HG02759 (cell line): Measurements from ENCODE around the gene HNF1B.
A peak's percentile ranks its signal among the peaks of the same experiment; 100 is the strongest.

Source experiments
- ATAC-seq: cut with Tn5 transposase; IDR thresholded peaks from one replicate; pipeline ENCODE4 v1.9.1; 2021; ENCODE audit warnings: mild to moderate bottlenecking, moderate library complexity; ENCODE audit not compliant: unreplicated experiment

Gene HNF1B

DNA sequence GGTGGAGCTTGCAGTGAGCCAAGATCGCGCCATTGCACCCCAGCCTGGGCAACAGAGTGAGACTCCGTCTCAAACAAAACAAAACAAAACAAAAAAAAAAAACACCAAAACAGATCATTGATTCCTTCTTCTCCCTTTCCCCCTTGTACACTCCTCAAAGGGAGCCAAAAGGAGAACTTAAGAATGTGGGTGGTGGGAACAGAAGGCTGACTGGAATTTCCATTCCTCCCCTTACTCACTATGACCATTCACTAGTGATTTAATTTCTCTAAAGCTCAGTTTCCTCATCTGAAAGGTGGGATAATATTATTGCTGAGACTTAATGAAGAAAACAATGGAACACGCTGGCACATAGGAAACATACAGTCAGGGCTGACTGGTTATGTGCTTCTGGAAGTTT, 17.1 kb upstream of the HNF1B start:
- no peak for ATAC-seq

DNA sequence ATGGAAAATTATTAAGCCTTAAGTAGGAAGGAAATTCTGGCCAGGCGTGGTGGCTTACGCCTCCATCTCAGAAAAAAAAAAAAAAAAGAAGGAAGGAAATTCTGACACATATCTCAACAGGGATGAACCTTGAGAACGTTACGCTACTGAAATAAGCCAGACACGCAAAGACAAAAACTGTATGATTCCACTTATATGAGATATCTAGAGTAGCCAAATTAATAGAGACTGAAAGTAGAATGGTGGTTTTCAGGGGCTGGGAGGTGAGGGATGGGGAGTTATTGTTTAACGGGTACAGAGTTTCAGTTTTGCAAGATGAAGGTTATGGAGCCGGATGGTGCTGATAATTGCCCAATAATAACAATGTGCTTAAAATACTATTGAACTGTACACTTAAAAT, 16.2 kb upstream of the HNF1B start:
- peak; percentile 65 for ATAC-seq

DNA sequence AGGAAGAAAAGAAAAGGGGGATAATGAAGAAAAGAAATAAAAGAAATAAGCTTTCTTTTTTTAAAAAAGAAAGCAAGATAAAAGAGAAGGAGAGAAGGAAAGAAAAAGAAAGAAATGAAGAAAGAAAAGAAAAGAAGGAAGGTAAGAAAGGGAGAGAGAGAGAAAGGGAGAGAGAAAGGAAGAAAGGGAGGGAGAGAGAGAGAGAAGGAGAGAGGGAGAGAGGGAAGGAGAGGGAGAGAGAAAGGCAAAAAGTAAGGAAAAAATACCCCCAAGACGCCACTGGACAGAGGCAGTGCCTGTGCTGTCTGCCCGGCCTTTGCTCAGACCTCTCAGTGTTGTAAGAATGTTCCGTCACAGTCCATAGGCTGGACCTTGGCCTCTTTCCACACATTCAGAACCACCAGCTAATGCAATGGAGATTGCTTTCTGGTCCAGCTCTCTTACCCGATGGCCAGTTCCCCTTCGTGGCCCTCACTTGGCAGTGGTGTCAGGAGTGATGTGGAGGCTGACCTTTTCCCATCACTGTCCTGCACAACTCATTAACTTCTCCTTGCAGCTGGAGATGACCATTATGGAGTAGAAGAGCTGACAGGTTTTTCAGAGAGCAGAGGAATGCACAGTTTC, 14.3 kb upstream of the HNF1B start:
- no peak for ATAC-seq

DNA sequence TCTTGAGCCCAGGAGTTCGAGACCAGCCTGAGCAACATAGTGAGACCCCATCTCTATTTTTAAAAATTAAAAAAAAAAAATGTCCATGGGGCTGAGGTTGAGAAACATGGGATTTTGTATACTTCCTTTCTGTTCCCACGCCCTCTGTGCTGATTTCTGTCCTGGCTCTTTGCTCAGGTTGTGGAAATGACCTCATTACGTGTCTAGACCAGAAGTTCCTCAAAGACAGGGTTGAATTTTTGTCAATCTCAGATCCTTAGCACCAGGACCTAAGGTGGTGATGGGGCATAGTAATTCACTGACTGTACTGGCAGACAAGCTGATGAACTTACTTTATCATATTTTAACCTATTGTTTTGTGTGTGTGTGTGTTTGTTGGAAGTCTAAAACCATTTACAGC, 11.2 kb upstream of the HNF1B start:
- no peak for ATAC-seq

DNA sequence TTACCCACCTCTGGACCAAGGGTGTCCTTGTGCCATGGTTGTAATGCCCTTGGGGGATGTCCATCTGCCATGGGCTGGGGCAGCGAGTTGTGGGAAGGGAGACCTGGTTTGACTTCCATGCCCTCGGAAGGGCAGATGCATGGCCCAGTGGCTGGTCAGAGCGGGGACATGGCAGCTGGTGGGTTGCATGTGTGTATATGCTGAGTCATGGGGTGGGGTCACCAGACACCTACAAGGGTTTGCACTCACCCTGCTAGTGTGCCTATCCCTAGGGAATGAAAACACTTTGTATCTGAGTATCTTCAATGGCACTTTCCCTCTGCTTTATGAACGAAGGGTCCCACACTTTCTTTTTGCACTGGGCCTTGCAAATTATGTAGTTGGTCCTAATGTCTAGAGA, 10.6 kb upstream of the HNF1B start:
- no peak for ATAC-seq

DNA sequence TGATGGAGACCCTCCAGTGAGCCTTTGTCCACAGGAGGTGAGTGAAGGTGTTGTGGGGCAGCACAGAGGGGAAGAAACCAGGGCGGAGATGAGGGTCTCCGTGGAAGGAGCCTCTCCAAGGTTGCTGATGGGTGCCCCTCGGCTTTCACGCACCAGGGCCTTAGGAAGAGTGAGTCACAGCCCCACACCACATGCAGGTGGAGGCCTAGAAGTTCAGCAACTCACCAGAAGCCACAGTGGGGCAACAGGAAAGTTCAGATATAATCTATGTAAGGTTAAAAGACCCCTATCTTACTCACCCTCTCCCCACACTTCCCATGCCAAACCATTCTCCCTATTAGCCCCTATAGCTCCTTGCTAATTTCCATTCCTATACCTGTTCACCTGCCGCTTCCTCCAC, 9.5 kb upstream of the HNF1B start:
- no peak for ATAC-seq

DNA sequence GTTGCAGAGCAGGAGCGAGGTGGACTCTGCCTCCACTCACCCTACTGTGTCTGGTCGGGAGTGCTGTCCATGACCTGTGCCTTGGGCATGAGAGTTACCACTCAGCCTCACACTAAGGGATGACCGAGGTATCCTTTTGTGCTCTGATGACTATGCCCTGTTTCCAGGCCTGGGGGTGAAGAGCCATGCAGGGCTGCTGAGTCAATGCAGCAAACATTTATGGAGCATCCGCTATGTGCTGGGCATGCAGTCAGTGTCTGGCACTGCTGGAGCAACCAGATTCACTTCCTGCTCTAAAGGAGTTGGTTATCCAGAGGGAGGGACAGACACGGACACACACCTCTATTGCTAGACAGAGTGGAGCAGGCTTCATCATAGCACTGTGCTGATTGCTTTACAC, 7.6 kb upstream of the HNF1B start:
- no peak for ATAC-seq

DNA sequence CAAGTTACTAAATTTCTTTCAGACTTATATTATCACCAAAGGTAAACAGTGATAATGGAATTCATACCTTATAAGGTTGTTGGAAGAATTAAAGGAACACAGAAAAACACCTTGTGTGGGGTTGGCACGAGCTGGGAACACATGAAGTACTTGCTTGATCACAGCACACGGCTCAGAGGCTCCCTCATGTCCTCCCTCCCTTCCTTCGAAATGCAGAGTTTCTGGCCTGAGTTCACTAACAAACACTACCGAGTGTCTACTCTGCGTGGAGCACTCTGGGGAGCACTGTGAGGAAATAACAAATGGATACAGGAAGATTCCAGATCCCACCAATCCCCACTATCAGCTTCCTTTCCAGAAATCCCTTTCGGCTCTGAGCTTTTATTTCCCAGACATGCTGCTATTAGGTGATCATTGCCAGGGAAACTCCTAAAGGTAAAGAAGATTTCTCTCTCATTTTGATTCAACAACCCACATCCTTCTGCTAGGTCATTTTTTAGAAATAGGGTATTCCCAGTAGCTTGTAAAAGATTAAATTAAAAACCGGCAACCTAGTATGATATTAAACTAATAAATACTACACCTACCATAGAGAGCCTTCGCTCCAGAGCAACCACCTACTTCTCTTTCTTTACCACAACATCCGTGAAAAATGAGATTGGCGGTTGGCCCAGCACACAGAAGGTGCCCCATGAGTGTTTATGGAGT, 6.1 kb upstream of the HNF1B start:
- ATAC-seq: peak; percentile 69

DNA sequence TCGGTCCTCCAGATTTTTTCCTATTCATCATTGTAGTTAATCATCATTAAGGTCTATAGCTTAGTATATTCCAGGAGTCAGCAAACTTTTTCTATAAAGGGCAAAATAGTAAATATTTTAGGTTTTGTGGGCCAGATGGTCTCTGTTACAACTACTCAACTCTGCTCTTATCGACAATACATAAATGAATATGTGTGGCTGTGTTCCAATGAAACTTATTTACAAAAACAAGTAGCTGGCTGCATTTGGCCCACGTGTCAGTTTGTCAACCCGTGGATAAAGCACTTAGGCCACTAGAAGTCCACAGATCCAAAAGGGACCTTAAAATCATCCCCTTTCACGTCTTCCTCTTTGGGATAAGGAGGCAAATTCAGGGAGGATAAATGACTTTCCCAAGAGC, 5.4 kb upstream of the HNF1B start:
- ATAC-seq: no peak

DNA sequence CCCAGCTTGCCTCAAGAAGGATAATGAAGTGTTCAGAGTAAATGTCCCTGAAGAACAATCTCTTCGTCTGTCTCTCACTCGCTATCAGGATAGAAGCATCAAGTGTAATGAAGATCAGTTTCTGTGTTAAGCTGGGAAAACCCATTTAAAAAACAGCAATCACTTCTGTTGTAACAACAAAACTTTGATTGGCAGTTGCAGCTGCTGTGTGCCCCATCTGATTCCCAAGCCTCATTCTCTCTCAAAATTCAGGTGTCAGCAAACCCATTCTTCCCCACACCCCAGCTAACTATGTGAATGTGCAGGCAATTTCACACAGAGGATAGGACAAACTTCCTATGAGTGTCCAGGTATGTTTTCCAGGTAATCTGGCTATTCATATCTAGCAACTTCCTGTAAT, 2.4 kb upstream of the HNF1B start:
- ATAC-seq: no peak

DNA sequence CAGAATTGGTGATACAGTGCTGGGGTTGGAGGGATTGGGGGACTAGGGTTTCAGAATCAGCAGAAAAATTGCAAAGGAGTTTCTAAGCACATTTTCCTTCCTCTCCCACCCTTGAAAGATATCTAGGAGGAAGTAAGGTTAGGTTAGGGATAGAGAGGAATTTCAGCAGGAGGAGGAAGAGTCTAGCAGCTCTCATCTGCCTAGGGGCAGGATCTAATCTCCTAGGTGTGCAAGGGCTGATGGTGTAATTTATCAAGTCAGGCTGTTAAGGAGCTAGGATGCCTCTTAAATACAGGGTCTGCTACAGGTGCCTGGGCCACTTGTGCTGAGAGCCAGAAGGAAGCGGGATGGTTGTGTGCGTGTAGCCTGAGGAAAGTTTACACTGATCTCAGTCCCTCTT, 1.8 kb upstream of the HNF1B start:
- no peak for ATAC-seq

DNA sequence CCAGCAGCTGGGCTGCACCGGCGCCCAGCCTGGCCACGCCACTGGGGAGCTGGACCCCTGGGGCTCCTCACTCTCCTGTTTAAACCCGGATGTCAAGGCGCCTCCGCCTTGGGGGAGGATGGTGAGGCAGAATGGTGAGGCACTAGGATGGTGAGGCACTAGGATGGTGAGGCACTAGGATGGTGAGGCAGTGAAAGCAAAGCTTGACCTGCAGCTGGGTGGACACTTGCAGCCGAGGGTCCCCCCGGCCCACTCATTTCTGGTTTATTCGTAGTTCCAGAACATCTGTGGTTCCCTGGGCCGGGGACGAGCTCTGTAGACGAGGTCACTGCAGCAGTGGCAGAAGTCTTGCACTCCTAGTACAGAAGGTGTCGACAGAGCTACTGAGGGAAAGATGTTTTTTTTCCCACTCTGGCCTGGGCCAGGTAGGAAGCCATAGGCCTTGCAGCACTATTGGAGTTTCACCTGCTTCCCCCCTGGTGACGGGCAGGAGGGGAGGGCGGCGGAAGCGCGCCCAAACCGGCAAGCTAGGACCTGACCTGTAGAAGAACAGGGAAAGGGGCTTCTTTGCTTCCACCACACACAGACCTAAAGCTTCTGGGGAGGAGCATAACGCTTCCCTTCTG, 1.1 kb upstream of the HNF1B start:
- ATAC-seq: no peak

DNA sequence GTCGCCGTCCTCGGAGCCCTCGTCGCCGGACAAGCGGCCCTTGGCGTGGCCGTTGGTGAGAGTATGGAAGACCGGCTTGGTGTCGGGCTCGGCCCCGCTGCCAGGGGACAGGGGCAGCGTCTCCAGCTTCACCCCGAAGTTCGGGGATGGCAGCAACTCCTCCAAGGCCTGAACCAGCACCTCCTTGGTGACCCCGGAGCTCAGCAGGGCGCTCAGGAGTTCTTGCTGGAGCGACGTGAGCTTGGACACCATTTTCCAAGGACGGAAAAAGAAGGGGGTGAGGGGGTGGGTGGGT, 279 bp downstream of the HNF1B start:
- ATAC-seq: peak; percentile 1

DNA sequence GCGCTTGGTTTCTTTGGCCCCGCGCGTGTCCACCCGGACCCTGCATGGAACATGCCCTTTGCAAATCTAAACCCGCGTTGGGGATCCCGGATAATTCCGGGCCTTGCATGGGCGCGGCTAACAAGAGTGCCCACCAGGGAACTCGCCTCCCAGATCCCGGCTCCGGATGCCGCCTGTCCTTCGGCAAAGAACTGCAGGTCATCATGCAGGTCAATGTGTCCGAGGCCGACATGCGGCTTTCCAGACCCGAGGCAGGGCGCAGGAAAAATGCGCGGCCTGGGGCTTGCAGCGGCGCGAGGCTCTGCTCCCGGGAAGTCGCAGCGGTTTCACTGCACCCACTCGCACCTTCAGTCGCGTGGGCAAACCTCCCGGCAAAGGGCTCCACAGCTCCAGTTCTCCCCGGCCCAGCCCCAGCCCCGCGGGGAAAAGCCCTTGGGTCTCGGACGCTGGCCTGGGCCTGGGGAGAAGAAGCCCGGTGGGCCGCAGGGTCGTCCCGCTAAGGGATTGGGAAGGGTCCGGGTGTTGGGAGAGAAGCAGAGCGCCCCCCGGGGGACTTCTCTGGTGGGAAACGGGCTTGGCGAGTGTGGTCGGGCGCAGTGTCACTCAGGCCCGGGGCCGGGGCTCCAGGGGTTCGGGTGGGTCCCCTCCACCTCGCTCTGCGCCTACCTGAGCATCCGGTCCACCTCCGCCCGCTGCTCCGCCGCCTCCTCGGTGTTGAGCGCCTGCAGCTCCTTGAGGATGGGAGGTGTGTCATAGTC, 805 bp downstream of the HNF1B start:
- ATAC-seq: peak; percentile 10

DNA sequence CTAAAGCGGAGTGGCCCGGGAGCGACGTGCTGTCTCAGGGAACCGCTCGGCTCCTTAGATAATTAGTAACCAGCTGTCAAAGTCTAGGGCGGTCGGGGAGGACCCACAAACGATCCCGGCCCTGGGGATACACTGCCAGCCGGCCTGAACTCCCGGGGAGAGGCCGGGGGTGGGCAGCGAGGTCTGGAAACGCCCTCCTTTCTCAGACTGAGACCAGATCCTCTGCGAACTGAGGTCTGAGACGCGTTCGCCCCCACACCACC, 1.3 kb downstream of the HNF1B start:
- ATAC-seq: peak; percentile 20

DNA sequence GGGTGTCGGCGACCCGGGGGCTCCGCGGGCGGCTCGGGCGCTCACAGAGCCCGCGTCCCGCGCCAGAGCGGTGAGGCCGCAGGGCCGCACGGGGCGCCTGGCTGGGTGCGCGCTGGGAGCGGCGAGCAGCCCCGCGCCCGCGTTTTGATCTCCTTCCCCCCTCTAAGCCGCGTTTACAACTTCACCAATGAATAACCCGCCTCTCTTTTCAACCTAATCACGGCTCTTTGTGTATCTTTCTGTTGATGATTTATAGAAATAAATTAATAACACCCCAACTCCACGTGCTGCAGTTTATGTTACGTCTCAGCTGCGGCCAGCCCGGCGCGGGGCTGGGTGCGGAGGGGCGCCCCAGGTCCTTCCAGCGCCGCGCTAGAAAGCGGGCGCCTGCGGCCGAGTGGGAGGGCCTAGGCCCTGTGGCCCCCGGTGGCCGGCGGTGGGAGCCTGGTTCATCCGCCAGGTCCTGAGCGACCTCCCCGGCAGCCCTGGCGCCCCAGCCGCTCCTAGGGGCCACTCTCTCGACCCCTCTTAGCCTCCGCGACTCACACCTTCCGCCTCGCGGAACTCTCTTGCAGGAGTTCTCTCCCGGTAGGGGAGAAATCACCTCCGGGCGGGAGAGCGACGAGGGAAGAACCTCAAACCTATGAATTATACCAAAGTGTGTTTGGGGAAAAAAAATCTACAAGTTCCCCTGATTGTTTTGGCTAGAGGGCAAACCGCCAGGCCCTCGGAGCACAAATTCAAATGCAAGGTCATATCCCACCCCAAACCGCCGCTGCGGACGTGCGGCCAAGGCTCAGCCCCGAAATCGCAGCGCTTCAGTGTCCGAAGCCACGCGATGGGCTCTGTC, 1.9 kb downstream of the HNF1B start:
- ATAC-seq: no peak

DNA sequence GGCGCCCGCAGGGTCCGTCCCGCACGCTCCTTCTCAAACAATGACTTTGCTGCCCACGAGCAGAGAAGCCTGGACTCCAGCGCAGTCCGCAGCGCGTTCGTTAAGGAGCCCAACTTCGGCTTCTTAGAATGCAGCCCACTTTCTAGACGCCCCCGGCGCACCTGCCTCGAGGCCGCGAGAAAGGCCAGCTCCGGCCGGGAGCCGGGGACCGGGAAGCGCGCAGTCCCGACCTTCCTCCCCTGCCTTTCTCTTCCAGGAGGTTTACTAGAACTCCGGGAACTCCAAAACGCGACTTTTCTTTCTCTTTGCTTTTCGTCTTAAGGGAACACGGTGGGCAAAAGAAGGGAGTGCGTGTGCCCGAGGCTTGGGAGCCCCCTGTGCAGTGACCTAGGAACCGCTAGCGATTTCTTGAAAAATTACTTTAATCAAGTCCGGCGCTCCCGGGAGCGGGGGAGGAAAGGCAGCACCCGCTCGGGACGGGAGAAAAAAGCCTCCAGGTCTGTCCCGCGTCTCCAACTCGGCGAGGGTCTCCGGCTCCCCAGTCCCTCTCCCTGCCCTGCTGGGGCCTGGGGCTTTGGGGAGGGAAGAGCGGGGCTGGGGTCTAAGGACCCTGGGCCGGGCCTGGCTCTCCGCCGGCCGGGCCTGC, 2.6 kb downstream of the HNF1B start:
- no peak for ATAC-seq

DNA sequence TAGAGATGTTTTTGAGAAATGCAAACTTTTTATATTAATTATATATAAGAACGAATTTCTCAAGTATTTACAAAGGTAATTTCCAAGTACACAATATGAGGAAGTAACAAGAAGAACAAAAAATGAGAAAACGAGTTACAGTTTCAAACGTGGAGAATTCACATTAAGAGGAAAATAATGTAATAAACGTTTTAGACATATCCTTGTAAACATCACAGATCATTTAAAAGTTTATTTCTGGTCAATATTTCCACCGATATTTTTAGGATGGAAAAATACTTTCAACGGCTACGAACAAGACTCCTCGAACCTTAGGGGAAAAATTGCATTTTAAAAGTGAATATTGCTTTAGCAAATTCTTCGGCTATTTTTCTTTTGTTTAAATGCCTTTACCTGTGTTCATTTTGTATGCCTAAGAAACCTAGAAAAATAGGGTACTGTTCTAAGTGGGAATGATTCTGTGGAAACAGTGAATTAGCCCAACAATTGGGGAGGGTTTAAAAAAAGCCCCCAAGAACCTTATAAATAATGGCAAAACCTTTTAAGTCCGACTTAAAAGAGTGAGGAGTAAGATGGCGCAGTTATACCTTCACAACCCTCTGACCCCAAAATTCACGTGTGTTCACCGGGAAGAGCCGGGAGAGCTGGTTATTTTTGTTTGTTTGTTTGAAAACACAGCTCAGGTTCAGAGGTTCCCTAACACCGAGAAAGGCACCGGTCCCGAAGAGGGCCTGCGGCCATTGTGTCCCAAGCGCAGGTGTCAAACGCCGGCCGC, 3.3 kb downstream of the HNF1B start:
- no peak for ATAC-seq

DNA sequence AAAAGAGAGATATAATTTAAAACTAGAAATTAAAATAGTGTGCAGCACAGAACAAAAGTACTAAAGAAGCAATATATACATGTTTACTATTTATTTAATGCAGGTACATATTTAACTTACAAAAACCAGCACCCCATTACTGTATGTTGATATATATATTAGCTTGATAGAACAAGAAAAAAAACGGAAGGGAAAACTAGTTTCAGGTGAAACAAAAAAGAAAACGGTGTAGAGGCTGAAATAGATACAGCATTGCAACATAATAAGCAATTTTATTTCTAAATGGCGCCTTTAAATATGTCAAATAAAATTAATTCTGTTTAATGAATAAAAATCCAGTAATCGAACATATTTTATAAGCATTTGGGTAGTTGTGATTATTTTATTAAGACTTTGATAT, 3.9 kb downstream of the HNF1B start:
- no peak for ATAC-seq

DNA sequence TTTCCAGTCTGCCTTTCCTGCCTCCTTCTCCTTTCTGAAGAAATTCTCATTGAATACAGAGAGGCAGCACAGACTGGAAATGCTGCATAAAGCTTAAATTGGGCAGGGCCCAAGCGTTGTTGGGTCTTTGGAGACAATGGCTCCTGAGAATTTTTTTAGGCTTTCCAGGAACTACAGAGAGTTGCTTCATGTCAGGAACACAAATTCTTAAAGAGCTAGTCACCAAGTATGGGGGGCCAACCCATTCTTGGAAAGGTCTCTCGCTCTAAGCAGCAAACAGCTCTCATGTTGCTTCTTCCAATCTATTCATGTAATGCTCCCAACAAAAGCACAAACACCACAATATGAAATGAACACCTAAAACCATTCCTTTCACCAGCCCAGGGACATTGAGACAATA, 6.9 kb downstream of the HNF1B start:
- ATAC-seq: no peak
